RWPE1 (cell line): ENCODE results near the gene OR51G1.

Experiments used
- CTCF ChIA-PET: fragments of 350-600 bp; sonication (Branson Sonifier 250); formaldehyde crosslinking; extraction: SDS; loops from one replicate; lab custom pipeline; 2021; lab: Yijun Ruan, JAX
- POLR2A ChIA-PET: fragments of 400-600 bp; formaldehyde crosslinking; extraction: SDS; loops from one replicate; lab custom pipeline; 2020; ENCODE audit warnings: antibody characterized with exemption; ENCODE audit not compliant: low non-redundant PET; lab: Yijun Ruan, JAX
- DNase-seq: peaks from one replicate; pipeline ENCODE4 v3.0.0; 2012; ENCODE audit warnings: low spot score
- H3K27ac ChIP-seq: fragments of 450-650 bp; 2 replicates; pipeline ENCODE4 v1.5.1; 2017
- CTCF ChIP-seq: fragments of 450-650 bp; conservative IDR thresholded peaks from 2 replicates; pipeline ENCODE4 v1.5.1; 2017; ENCODE audit warnings: low read depth, mild to moderate bottlenecking

OR51G1 gene

GRCh38 chr11:4932751-4933150, 8.6 kb upstream of the OR51G1 start:
- no peak overlapping the region for H3K27ac ChIP-seq
- ChIA-PET CTCF (no interaction called here), POLR2A (no interaction called here)
- no peak for DNase-seq
- TF ChIP-seq CTCF = no peak

DNA sequence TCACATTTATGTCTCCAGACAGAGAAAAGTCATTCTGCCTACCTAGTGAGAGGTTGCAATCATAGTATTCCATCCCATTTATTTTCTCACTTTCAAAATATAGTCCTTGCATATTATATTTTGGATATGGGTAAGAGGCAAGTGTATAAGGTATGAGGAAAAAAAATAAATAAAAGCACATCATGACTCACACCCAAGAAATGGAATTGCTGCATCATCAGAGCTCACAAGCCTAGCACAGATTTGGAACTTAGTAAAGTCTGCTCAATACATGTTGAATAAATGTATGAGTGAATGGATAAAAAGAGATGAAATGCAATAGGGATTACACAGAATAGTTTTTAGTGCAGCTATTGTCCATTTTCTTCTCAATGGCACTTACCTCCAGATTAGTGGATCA, 2.5 kb upstream of the OR51G1 start:
- CTCF ChIA-PET = no interaction called here
- no peak overlapping the region for H3K27ac ChIP-seq
- no peak for TF ChIP-seq CTCF
- no peak for DNase-seq
- POLR2A ChIA-PET = no interaction called here

DNA sequence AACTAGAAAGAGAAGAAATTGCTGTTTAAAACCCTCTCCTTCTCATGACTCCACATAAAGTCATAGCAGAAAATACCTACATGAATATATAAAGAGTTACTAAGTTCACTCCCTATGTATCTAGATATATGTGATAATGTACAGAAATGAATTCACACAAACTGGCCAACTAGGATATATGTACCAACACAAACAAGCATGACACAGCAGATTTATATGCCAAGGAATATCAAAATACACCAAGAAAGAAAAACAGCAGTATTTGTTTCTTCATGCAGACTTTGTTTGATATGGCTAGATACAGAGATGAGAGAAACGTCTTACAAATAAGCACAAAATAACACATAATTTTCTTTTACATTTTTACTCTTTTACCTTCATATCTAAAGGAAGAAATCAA, 1.8 kb downstream of the OR51G1 start:
- no peak overlapping the region for H3K27ac ChIP-seq
- no peak for TF ChIP-seq CTCF
- no peak for DNase-seq
- ChIA-PET CTCF (no interaction called here), POLR2A (no interaction called here)

- H3K27ac ChIP-seq = no peak overlapping the region
- POLR2A ChIA-PET = no interaction called here
Measured at GRCh38 chr11:4921796-4922195, 2.3 kb downstream of the OR51G1 start.

DNA sequence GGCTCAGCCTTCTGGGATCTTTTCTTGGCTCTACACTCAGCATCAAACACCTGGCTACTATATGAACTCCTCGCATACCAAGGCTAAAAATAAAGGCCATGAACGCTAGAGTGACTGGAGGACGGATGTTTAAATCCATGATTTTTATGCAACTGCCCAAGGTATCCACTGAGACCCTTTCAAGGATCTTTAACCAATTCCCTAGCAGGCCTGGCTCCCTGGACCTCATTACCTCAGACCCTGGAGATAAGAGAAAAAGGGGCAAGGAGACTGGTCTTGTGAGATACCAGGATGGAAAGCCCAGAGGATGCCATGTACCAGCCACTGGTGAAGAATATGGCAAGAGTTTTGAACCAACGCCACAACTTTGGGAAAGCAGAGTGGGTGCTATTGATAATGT, 4.9 kb downstream of the OR51G1 start, which contains the start of gene OR51G2:
TSS of gene OR51G2 (minus strand) at position 101 of the 400 bp plus-strand sequence. CDS start 3,687 bp downstream, outside the sequence.
- H3K27ac ChIP-seq = no peak within 1 kb of the TSS
- ChIA-PET POLR2A (no interaction called here), CTCF (interaction anchor here (0.6 to 0.7 kb wide), 2 partner anchors 26 to 95 kb away, joined by 3 read pairs; no protein-coding TSS in a partner anchor)
- TF ChIP-seq CTCF = no peak
- no peak for DNase-seq

More at GRCh38 chr11:4921796-4922195, 2.3 kb downstream of the OR51G1 start:
- CTCF ChIA-PET = no interaction called here
- TF ChIP-seq CTCF = no peak
- DNase-seq = no peak

GRCh38 chr11:4916581-4916980, 7.6 kb downstream of the OR51G1 start:
- no peak overlapping the region for H3K27ac ChIP-seq
- TF ChIP-seq CTCF = no peak
- DNase-seq = no peak
- ChIA-PET CTCF (no interaction called here), POLR2A (no interaction called here)
